Ureter (tissue), 1 donor: ENCODE results near the gene RAP2B. TPM values are rescaled to one million over a fixed set of nuclear protein-coding genes. Genes with fewer than 3 reads are reported as not detected.

Experiments
- DNase-seq: peaks from one replicate; pipeline ENCODE4 v3.0.0-alpha.2; 2020; ENCODE audit warnings: low spot score
- total RNA-seq: library from RNA; stranded (reverse); gene quantifications from one replicate; pipeline ENCODE4 v1.2.4, GENCODE V29; 2023
- donor health status: DM: yes; HTN: yes; CAD: no.

The RAP2B gene
- total RNA-seq, 1 donor from 2014 or later = 14.9 TPM

- peak; percentile 89 for DNase-seq
These were observed 1.4 kb upstream of the RAP2B start for GRCh38 chr3:153160451-153161137.

GRCh38 chr3:153161138-153161713 lies 800 bp upstream of the RAP2B start:
- peak; percentile 97 for DNase-seq

GRCh38 chr3:153162513-153163392 lies 727 bp downstream of the RAP2B start:
- DNase-seq = no peak

- DNase-seq = no peak
These were observed 1.3 kb downstream of the RAP2B start for GRCh38 chr3:153163393-153163724.

GRCh38 chr3:153163756-153164550 lies 1.9 kb downstream of the RAP2B start:
- DNase-seq = no peak

GRCh38 chr3:153165261-153165681 lies 3.2 kb downstream of the RAP2B start:
- no peak for DNase-seq

GRCh38 chr3:153166206-153166605 lies 4.2 kb downstream of the RAP2B start:
- no peak for DNase-seq

GRCh38 chr3:153166796-153167195 lies 4.8 kb downstream of the RAP2B start:
- DNase-seq = no peak

GRCh38 chr3:153169793-153170383 lies 7.9 kb downstream of the RAP2B start:
- no peak for DNase-seq

GRCh38 chr3:153171256-153171655 lies 9.2 kb downstream of the RAP2B start:
- no peak for DNase-seq

GRCh38 chr3:153171918-153172317 lies 9.9 kb downstream of the RAP2B start:
- DNase-seq = no peak

GRCh38 chr3:153172796-153173757 lies 11.1 kb downstream of the RAP2B start:
- no peak for DNase-seq

- DNase-seq = no peak
These were observed 11.9 kb downstream of the RAP2B start for GRCh38 chr3:153173758-153174516.

GRCh38 chr3:153176197-153176596 lies 14.2 kb downstream of the RAP2B start:
- DNase-seq = no peak

GRCh38 chr3:153180860-153181372 lies 18.9 kb downstream of the RAP2B start:
- no peak for DNase-seq

- DNase-seq = no peak
These were observed 20.7 kb downstream of the RAP2B start for GRCh38 chr3:153182501-153183293.

GRCh38 chr3:153190923-153191322 lies 28.9 kb downstream of the RAP2B start:
- no peak for DNase-seq

- DNase-seq = no peak
These were observed 30.3 kb downstream of the RAP2B start for GRCh38 chr3:153192327-153192726.
